ENCODE measurements around the gene MAST2.

DNA sequence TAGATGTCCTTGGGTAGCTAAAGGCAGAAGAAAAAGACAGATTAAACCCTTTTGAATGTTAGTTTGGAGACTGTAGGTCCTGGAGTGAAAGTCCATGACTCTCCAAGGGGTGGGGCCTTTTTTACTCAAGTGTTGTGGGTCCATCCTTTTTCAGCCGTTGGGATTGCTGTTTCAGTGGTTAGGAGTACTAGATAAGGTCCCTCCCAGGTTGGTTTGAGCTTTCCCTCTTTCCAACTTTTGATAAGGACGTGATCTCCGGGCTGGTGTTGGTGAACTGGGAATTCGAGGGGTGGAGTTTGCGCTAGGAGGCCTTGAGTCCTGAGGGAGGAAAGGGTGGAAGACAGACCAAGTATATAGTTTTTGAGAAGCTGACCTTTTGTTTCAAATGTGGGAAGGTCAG lies 47.7 kb upstream of the MAST2 start:
- TF ChIP-seq YY1 (IDR thresholded peaks at IDR 0.05; ENCODE audit: insufficient read depth, insufficient read length) (no peak), ZNF274 (IDR thresholded peaks at IDR 0.05; ENCODE audit: low read depth, low read length) (no peak), SUZ12 (IDR thresholded peaks at IDR 0.05; ENCODE audit: extremely low read depth, insufficient read depth, insufficient read length) (no peak)

Data from NT2/D1 (cell line).